Measurements from ENCODE around the gene TMEM185B.
"Not testable (repeated sequence)": the region's sequence is repeated elsewhere in the genome, so short reads cannot be mapped to it uniquely, and the experiment has no call there.

The TMEM185B gene

DNA sequence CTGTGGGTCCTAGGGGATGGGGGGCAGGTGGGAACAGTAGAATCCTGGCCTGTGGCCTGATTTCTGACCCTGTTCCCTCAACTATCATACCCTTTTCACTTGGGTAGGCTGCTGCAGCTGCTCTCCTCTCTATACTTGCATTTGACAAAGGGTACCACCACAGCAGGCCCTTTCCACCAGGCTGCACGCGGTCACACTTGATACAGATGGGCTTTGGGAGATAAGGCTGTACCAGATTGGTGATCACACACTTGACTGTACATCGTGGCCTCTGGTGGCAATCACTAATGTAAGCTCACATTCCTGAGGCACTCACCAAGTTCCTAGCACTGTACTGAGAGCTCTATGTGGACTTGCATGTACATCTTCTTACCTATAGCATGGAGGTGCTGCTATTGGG, 27.9 kb upstream of the TMEM185B start:
- DNase-seq, result no peak

DNA sequence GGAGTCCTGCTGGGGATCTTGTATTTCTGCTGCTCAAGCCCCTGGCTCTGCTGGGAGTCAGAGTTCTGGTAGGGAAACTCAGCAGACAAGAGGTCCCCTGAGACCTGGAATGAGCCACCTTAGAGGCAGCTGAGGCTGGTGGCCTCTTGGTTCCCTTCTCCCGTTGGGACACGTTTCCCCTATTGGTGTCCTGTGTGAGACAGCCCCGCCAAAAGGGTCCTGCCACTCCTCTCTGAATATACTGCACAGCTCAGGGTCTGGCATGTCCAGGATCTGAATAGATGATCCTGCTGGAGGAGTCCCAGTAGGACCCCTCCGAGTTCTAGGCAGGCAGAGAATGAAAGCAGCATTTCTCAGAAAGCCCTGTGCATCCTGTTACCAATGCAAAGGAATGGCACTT, 27.4 kb upstream of the TMEM185B start:
- DNase-seq, result no peak

DNA sequence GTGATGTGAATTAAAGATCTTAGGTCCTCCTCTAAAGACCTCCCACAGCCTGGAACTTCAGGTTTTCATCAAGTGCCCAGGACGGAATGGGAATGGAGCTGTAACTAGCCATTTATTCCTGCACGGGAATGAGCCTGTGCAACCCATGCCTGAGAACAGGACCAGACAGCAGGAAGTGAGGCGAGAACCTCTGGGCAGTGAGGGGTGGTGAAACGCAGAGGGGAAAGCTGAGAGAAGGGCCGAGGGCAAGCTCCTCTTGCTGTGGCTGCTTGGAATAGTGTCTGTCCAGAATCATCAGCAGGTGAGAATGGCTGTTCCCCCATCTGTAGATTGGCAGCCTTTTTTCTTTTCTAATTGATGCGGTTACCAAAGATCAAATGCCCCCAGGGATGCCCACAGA, 24.7 kb upstream of the TMEM185B start:
- no peak for DNase-seq

DNA sequence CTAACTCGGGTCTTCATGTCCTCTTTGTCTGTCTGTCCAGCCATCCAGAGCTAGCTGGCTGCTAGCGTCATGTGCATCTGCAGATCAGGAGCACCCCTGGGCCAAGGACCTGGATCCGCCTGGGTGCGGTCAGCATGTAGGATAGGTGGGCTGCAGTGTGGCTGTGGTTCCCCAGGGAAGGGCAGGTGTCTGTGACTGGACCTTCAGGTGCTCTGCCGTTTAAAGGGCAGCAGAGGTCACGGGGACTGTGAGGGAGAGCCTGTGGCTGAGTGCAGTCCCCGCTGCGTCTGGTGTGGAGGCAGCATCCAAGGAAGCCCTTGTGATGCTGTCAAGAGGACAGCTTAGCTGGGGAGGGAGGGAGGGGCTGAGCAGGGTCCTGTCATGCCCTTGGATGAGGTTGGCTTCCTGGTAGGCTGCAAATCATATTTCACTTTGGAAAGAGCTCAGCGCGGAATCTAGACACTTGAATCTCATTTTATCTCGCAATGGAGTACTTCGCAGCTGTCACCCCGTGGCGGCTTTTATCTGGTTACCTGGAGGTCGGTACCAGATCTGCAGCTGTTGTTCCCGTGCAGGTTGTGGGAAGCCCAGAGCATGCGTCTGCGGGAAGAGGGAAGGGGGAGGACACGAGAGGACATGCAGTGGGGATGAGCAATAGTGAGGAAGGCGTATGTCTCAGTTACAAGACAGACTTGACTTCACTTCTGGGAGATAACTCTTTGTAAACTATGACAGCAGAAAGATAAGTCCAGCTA, 23.5 kb upstream of the TMEM185B start:
- no peak for DNase-seq

DNA sequence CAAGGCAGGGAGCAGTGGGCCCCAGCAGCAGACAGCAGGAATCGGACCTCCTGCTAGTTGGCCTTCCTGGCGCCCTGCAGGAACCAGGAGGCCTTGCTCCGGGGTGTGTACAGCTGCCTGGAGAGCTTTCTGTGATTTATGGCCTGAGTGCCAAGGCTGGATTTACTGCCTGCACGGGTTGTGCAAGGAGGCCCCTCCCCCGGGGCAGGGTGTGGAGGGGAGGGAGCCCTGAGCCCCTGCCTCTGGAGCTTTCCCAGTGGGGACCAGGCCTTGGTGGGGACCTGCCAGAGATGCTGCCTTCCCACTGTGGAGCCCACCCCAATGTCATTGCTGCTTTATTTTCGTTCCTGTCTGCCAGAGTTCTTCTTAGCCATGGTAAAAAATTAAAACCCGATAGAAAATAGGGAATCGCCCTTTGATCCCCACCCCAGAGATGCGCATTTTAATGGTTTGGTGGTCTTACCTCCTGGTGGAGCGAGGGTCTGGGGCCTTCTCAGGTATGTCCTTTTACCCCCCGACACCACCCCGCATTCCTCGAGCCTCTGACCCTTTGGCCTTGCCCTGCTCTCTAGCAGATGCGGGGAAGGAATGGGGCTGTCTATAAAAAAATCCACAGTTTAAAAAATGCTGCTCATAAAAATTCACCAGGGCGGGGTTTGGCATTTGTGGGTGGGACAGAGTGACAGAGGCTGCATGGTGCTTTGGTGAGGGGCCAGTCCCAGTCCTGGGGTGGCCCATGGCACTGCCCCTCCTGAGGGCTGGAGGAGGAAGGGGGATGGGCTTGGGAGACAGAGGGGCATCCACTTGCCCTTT, 22.5 kb upstream of the TMEM185B start:
- no peak for DNase-seq

DNA sequence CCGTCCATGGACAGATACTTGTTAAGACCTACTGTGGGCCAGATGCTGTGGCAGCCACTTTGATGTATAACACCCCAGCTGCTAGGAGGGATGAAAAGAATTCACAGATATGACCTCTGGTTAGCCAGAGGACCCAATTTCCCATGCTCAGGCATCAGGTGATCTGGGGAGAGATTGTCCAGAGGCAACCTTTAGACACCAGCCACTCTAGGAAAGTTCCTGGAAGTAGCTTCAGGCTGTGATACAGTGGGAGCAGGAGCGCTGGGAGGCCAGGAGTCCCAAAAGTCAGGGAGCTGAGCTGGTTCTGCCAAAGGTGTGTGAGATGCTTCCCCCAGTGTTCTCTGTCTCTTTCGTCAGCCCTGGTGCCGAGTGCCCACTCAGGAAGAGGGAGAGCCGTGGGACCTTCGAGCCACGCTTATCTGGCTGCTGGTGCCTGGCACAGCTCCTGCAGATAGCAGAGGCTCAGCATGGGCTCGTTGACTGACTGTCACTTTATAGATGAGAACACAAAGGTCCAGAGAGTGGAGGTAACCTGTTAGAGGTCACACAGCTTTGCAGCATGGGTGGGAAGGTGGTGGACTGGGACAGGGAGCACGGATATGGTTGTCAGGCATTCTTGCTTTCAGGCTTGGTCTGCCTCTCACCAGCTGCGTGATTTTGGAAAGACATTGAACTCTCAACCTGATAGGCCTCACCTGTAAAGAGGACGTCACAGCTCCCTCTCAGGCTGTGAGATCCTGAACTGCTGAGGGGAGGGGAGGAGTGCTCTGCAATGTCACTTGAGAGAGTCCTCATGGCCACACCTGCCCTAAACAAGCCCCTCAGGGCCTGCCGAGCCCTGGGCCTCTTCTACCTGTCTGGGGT, 21.7 kb upstream of the TMEM185B start:
- DNase-seq, result no peak

DNA sequence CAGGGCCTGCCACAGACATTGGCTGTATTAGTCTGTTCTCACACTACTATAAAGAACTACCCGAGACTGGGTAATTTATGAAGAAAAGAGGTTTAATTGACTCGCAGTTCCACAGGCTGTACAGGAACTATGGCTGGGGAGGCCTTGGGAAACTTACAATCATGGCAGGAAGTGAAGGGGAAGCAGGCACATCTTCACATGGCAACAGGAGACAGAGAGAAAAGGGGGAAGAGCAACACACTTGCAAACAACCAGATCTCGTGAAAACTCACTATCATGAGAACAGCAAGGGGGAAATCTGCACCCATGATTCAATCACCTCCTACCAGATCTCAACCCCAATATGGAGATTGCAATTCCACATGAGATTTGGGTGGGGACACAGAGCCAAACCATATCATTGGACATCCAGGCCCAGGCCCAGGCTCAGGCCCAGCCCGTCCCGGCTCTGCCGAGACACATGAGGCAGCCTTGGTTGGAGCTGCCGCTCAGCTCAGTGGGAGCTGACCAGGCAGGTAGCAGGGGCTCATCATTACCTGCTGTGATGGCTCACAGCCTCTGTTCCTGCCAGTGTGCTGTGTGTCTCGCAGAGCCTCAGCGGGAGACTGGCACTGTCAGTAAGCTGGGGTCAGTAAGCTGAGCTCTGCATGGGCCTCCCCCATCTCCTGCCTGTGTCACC, 20.8 kb upstream of the TMEM185B start:
- DNase-seq, result no peak

DNA sequence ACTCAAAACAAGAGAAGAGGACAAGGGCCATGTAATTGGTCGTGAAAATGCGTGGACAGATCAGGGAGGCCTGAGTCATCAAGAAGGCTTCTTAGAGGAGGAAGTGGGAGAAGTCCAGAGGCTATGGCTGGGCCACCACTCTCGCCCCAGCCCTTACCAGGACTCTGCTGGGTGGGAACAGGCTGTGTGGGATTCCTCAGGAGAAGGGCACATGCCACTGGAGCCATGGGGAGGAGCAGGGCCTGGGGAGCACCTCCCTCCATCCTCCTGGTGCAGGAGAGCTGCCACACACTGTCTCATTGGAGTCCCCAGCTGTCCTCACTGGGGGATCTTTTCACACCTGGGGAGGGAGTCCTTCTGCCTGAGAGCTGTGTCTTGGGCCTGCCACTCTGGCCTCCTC, 20.0 kb upstream of the TMEM185B start:
- no peak for DNase-seq

DNA sequence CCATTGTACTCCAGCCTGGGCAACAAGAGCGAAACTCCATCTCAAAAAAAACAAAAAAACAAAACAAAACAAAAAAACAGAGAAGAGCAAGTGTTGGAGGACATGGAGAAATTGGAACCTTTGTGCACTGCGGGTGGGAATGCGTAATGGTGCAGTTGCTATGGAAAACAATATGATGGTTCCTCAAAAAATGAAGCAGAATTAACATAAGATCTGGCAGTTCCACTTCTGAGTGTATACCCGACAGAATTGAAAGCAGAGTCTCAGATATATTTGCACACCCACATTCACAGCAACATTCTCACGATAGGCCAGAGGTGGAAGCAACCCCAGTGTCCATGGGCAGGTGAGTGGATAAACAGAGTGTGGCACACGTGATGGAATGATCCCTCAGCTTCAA, 18.5 kb upstream of the TMEM185B start:
- DNase-seq, result no peak

DNA sequence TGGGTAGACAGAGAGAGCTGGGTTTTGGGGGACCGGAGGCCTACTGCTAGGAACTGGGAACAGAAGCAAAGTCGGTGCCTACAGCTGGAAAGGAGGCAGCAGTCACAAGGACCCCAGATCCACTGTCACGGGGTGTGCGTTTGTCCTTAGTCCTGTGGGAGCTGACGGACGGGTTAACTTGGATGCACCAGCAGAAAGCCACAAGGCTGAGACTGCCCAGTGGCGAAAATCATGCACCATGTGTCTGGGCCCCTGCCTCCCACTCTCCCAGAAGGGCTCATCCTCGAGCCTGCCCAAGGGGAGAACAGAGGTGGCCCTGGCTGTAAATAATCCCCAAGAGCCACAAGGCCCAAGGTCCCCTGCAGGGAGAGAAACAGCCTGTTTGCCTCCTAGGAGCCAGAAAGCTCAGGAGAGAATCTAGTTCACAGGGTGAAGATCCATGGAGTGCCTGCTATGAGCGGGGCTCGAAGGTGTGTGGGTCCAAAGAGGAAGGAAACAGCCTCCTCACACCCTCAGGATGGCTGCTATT, 17.8 kb upstream of the TMEM185B start:
- DNase-seq, result no peak

DNA sequence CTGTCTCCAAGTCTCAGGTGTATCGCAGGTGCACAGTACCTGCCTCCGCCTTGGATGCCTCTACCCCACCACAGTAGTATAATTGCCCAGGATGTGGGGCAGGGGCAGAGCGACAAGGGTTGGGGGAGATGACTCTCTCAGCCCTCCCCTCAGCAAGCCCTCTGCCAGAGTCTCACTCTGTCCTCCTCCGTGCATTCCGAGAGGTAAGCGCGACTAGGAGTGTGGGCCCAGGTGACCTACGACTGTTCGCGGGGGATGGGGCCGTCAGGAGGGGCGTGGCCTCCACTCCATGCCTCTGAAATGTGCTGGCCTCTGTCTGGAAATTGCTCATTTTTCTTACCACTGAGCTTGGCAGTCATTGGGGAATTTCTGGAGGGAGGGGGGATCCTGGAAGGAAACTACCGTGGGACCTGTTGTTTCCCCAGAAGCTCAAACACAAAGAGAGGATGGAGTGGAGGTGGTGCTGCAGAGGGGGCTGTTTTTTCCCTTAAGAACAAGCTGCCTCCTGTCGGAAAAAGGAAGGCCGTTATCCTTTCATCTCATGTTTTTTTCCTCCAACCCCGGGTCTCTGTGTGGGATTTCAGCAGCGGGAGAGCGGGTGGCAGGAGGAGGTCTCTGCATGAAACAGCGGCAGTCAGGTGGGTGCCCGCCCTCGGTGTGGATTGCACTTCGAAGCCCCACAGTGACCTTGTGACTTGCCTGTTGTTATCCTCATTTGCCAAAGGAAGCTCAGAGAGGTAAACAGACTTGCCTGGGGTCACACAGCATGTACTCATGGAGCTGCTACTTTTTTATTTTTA, 16.5 kb upstream of the TMEM185B start:
- no peak for DNase-seq

DNA sequence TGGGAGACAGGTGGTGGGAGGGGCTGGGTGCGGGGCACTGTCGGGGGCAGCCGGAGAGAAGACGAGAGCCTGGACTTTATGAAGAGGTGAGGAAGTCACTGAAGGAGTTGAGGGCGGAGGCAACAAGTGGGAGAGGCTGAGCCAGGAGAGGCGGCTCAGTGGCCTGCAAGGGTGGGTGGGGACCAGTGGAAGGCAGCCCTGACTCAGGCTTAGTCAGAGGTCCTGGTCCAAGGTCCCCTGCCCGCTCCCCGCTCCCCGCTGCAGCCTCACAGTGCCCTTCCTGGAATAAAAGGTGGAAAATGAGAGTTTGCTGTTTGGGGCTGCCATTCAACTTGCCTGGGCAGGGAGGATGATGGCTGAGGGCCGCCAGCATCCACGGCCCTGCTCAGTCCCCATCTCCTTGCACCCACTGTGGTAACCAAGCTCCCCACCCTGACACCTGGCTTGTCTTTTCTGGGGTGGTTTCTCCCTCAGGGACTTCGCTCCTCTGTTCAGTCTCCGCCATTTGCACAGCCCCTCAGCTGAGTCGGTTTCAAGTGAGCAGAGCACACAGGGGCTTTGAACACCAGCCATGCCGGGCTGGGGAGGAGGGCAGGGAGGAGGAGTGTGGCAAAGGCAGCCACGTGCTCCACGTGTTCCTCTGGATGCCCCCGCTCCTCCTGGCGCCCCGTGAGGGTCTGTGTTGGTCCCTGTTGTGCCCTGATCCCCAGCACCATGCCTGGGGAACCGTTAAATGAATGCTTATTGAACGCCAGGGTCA, 15.7 kb upstream of the TMEM185B start:
- DNase-seq, result no peak

DNA sequence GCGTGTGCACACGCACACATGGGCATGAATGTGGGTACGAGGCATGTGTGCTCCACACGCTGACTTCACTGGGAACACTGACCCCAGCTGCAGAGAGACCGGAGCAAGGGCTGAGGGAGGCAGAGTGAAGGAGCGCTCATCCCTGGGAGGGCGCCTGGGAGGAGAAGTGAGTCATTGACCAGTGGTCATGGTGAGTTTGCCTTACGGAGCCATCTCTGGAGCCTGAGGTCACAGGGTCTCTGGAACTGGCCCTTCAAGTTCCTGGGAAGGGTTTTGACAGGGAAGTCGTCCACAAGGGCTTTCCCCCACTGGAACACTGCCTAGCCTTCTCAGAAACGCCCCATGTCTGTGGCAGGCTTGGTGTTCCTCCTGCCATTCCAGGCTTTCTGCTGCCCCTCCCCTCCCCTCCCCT, 14.3 kb upstream of the TMEM185B start:
- no peak for DNase-seq

DNA sequence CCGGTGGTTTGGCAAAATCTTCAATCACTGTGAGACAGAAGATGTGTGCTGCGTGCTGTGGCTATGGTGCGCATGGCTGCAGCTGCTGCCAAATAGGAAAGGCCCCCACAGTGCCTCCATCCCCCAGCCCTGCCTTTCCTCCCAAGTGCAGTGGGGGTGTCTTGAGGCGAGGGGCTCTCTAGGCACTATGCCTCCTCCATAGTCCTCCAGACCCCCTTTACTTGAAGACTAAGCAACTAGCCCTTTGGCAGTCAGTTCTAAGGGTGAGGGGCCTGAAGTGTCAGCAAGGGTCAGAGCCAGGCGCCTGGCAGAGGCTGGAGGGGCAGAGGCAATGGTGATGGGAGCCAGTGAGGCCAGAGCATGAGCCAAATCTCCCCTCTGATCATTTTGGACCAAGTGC, 13.6 kb upstream of the TMEM185B start:
- DNase-seq, result no peak

DNA sequence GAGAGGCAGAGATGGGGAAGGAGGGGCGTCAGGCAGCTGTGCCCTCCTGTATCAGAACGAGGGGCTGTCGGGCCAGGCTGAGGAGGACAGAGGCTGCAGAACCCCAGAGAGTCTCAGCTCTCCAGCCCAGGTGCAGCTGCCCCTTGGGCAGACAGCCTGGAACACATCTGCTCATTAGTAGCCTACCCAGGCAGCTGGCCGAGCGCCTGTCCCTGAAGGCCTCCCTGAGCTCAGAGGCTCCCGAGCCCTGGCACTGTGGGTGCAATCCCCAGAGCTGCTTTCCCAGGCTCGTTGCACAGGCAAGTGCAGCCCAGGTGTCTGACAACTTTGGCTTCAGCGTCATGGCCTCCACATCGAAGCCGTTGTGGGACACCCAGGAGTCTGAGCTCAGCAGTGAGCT, 13.1 kb upstream of the TMEM185B start:
- no peak for DNase-seq

DNA sequence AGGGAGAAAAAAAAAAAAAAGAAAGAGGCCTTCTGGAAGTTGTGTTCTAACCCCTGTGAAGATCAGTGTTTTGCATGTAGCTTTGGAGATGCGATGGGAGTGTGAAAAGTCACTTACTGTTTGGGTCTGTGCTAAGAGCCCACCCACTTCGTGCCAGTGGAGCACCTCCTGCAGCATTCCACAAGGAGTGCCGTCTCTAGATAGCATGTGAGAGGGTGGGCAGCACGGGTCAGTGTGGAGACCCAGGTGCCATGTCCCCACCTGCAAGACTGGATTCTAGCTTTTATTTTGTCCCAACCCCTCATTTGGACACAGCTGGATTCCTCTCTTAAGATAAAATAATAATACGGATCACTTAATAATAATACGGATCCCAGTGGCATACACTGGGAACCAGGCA, 12.5 kb upstream of the TMEM185B start:
- DNase-seq, result no peak

DNA sequence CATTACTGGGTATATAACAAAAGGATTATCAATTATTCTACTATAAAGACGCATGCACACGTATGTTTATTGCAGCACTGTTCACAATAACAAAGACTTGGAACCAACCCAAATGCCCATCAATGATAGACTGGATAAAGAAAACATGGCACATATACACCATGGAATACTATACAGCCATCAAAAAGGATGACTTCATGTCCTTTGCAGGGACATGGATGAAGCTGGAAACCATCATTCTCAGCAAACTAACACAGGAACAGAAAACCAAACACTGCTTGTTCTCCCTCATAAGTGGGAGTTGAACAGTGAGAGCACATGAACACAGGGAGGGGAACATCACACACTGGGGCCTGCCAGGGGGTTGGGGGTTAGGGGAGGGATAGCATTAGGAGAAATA, 12.0 kb upstream of the TMEM185B start:
- not testable (repeated sequence) for DNase-seq

DNA sequence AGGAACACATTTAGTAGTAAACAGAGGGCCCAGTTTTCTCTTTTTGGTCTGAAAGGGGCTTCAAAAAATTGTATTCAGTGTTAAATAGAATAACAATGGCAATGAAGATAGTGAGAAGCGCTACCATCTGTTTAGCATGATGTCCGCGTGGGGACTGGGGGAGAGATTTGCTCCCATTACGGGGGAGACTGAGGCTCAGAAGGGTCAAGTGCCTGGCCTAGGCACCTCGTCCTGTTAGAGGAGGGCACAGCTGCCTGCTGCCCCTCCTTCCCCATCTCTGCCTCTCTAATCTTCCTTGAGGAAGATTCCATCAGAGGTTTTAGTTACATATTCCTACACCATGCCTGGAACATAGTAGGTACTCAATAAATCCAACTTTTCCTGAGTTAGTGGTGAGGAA, 10.1 kb upstream of the TMEM185B start:
- DNase-seq, result no peak

DNA sequence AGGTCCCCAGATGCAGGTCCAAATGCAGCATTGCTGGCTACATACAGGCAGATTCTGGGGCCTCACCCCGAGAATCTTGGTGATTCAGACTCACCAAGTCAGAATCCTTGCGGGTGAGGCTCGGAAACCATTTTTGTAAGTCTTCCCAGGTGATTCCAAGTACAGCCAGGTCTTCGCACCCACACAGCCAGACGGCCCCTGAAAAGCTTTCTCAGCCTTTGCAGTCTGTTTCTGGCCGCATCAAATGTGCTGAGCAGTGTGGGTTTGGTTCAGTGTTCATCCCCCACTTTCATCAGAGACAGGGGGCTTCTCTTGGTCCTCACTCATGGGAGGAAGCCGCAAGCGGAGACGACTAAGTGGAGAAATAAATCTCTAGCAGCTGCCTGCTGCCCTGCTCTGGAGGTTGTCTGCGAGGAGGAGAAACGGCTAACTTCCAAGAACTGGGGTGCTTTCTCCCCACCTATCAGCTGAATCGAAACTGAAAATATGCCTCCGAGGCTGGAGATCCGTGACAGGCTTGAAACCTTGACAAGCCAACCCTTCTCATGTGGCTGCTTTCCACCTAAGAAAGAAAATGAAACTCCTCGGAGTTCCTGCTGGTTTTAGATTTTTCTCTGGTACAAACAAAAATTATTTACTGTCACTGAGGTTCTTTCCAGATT, 8.9 kb upstream of the TMEM185B start:
- peak; percentile 66 for DNase-seq

DNA sequence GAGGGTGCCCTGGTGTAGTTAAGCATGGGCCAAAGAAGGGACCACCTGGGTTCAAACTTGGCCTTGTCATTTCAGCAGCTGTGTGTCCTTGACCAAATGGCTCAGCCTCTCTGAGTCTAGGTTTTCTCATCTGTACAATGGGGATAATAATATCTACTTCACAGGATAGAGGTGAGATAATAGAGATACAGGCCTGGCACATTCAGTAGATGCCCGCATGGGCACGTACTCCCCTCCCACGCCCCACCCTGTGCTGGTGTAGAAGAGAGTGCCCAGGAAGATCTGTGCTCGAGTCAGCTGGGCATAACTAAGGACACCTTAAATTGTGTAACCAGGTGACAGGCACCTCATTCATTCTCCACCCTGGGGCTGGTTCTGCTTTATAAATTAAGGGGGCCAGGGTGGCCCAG, 8.4 kb upstream of the TMEM185B start:
- DNase-seq, result peak; percentile 44

All from CD4-positive, alpha-beta T cell treated with Interleukin-17A for 4 hours (primary cell).